Adrenal gland (tissue), 12 donors: ENCODE data around the gene C6orf120. TPM values are rescaled to one million over a fixed set of nuclear protein-coding genes. Genes with fewer than 3 reads are reported as not detected.

Experiments
- DNase-seq, 7 donors: peaks; one replicate each; pipeline ENCODE4 v3.0.0-alpha.2; 2019 to 2020
- H3K27ac ChIP-seq, 5 donors: fragments of 200-600 bp; sonication (generic) in 4 of 5; 1 replicate in 3 of 5; 2 replicates in 2 of 5; pipeline versions ENCODE4 v1.5.1 to v1.8.0; 2016 to 2020; ENCODE audit warnings: mild to moderate bottlenecking in 1 of 5
- H3K27me3 ChIP-seq: fragments of 200-600 bp; 2 replicates; pipeline ENCODE4 v1.8.0; 2021
- H3K36me3 ChIP-seq, 2 donors: fragments of 200-600 bp; replicated peaks in 1 of 2; 1 replicate in 1 of 2; 2 replicates in 1 of 2; pipeline versions ENCODE4 v1.5.1 to v1.8.0; 2018 to 2022
- H3K4me1 ChIP-seq, 2 donors: fragments of 200-600 bp; replicated peaks in 1 of 2; 1 replicate in 1 of 2; 2 replicates in 1 of 2; pipeline versions ENCODE4 v1.5.1 to v1.8.0; 2018 to 2021
- H3K4me3 ChIP-seq, 4 donors: fragments of 200-600 bp; sonication (generic) in 3 of 4; one replicate each; pipeline ENCODE4 v1.5.1; 2016 to 2018
- H3K9me3 ChIP-seq, 3 donors: fragments of 200-600 bp; sonication (generic) in 1 of 3; replicated peaks in 1 of 3; 1 replicate in 2 of 3; 2 replicates in 1 of 3; pipeline versions ENCODE4 v1.5.1 to v1.8.0; 2016 to 2021
- POLR2A ChIP-seq, 2 donors: fragments of 450-650 bp; IDR thresholded peaks; one replicate each; pipeline ENCODE4 v1.6.1; 2017; ENCODE audit warnings: antibody characterized with exemption in 2 of 2, mild to moderate bottlenecking in 2 of 2, moderate library complexity in 1 of 2
- WGBS, 4 donors: extraction: QIAGEN DNeasy Blood & Tissue Kit in 2 of 4; methylation state at CpG; one replicate each; pipeline versions ENCODE4 v1.1.5 to v1.1.7; 2013 to 2017; 5-methylcytosine and 5-hydroxymethylcytosine counted together
- intact Hi-C, 2 donors: fragments of 100-400 bp; cut with DNase I; formaldehyde crosslinking; loops; one replicate each; pipeline versions ENCODE4 v1.14.1 to v1.15.0; 2022 to 2023
- polyA plus RNA-seq, 3 donors: library from polyadenylated mRNA; stranded (reverse); fragments of 200-250 nt in 2 of 3; fragments of 350-450 nt in 1 of 3; fragmentation: Illumina TruSeq in 1 of 3; extraction: RNeasy Lipid Tissue Mini Kit (QIAGEN cat#74804) in 1 of 3; gene quantifications; one replicate each; pipeline ENCODE4 v1.2.3, GENCODE V29; 2013 to 2014
- total RNA-seq, 9 donors: library from RNA; depleted of rRNA in 4 of 9; stranded (reverse); fragments of >200 nt in 4 of 9; fragments of 120-200 nt in 1 of 9; fragmentation: NEBNext Ultra II Directional in 1 of 9; extraction: Animal tissue kit (Norgen Biotek cat#: 25700) in 1 of 9; gene quantifications; one replicate each; pipeline versions ENCODE4 v1.1.0 to v1.2.4, GENCODE V29; 2013 to 2023
- TF ChIP-seq, protein P1 (sequence below), 6 experiments: fragments of 450-650 bp in 4 of 6; fragments of 200-600 bp in 2 of 6; sonication (generic) in 1 of 6; IDR thresholded peaks; 1 replicate in 5 of 6; 2 replicates in 1 of 6; pipeline versions ENCODE4 v1.5.1 to v1.8.0; 2016 to 2021; ENCODE audit warnings: antibody characterized with exemption in 6 of 6, mild to moderate bottlenecking in 2 of 6, moderate library complexity in 1 of 6
- donor health status: healthy with polysubstance abuse.
- donor health status: Bipolar disorder and iron deficiency.
- donor health status: DM: yes; HTN: yes; CAD: no.
- donor health status: DM: no; HTN: no; CAD: no.
- donor health status: DM: no; HTN: no; CAD: no.
- donor health status: DM: yes; HTN: yes; CAD: no.

The C6orf120 gene
- total and polyA plus RNA-seq, 12 donors: 5.0 to 59.9 (median 40.5) TPM

DNA sequence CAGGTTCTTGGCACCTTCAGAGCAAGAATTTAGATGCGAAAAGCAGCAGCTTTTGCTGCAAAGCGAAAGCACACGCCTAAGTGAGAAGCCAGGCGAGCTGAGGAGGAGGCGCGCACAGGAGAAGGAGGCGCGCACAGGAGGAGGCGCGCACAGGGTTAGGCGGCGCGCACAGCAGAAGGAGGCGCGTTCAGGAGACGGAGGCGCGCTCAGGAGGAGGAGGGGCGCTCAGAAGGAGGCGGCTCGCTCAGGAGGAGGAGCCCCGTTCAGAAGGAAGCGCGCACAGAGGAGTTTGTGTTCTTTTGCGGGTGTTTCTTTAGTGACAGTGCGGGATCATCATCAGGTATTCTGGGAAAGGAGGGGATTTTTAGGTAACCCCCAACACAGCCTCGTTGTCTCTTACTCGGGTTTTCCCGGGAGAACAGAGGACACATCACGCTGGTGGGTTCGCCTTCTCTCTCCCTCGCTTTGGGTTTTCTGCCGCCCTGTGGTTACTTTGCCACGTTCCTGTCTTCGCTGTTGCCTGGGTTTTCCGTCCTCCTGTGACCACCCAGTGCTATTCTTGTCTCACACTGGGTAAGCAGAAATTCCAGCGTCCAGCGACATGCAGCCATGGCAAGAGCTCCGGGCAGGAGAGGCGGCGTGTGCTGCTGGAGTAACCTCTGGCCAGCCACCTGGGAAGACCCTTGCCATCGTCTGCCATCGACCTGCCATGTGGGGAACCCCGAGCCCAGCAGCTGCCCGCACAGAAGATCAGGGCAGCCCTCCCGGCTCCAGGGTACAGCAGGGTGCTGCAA, 47.1 kb upstream of the C6orf120 start:
- Histone ChIP-seq H3K9me3 (no peaks in the 10 kb centered on the region), H3K36me3 (no peaks in the 10 kb centered on the region), H3K27me3 (no peaks in the 10 kb centered on the region), H3K27ac (peak overlapping the region; percentile 8 to 77 (median 71)), H3K4me1 (no peaks in the 10 kb centered on the region), H3K4me3 (peak overlapping the region in 2 of 4 donors; percentile 39 to 60)
- peak in 1 of 2 donors; percentile 49 for TF ChIP-seq POLR2A (IDR thresholded peaks at IDR 0.05)
- TF ChIP-seq, protein P1, sequence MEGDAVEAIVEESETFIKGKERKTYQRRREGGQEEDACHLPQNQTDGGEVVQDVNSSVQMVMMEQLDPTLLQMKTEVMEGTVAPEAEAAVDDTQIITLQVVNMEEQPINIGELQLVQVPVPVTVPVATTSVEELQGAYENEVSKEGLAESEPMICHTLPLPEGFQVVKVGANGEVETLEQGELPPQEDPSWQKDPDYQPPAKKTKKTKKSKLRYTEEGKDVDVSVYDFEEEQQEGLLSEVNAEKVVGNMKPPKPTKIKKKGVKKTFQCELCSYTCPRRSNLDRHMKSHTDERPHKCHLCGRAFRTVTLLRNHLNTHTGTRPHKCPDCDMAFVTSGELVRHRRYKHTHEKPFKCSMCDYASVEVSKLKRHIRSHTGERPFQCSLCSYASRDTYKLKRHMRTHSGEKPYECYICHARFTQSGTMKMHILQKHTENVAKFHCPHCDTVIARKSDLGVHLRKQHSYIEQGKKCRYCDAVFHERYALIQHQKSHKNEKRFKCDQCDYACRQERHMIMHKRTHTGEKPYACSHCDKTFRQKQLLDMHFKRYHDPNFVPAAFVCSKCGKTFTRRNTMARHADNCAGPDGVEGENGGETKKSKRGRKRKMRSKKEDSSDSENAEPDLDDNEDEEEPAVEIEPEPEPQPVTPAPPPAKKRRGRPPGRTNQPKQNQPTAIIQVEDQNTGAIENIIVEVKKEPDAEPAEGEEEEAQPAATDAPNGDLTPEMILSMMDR (IDR thresholded peaks at IDR 0.05): peak in 5 of 6 experiments; percentile 21 to 46 (median 36)
- 42 to 63% (median 54%) methylated on average over 40 to 46 of the region's 46 CpGs for WGBS, 4 donors
- intact Hi-C loops: no loop called here
- DNase-seq: peak; percentile 69 to 83 (median 77)

DNA sequence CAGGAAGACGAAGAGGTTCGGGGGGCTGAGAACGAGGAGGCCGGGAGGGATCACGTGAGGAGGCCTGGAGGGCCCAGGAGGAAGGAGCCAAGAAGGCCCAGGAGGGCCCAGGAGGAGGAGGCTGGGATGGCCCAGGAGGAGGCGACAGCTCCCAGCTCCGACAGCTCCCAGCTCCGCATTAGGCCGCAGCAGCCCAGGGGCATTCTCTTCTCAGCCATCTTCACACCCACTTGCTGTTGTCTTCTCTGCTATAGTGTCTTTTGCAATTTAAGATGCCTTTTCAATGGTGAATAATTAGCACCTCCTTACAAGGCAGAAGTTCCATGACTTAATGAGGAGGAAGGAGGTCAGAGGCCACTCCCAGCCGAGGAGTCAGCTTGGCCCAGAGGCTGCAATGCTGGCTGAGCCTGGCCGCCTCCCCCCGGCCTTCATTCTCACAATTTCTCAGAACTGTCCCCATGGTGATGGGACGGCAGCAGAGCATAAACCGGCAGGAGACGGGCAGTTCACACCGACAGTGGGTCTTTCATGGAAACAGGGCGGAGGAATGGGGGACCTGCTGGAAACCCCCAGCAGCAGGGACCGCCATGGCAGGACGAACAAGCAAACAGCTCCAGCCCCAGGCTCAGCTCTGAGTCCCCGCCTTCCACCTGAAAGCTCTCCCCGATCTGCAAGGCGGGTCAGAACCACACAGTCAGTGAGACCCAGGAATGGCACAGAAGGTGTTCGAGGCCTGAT, 45.2 kb upstream of the C6orf120 start:
- Histone ChIP-seq H3K4me1 (no peaks in the 10 kb centered on the region), H3K27ac (no peak overlapping the region), H3K9me3 (no peaks in the 10 kb centered on the region), H3K4me3 (no peak overlapping the region), H3K36me3 (no peaks in the 10 kb centered on the region), H3K27me3 (no peaks in the 10 kb centered on the region)
- no peak for DNase-seq
- 91 to 96% (median 95%) methylated on average over 21 to 23 of the region's 23 CpGs for WGBS, 4 donors
- intact Hi-C loops: no loop called here
- no peak for TF ChIP-seq POLR2A (IDR thresholded peaks at IDR 0.05)
- TF ChIP-seq, protein P1 (IDR thresholded peaks at IDR 0.05): no peak

DNA sequence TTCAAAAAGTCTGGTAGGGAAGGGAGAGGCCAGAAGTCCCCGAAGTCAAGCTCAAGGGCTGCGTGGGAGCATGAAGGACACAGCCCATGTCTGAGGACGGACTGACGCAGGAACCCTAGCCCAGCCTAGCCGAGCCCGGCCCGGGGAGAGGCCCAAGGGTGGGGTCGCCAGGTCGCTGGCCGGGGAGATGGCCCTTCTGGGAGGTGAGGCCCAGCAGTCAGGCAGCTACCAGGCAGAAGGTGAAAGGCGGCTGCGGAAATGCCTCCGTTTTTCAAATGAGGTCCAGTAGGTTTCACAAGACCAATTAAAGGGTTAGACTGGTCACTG, 44.7 kb upstream of the C6orf120 start:
- WGBS, 4 donors: 83 to 93% (median 89%) methylated on average over 13 of the region's 13 CpGs
- Histone ChIP-seq H3K36me3 (no peaks in the 10 kb centered on the region), H3K4me1 (no peaks in the 10 kb centered on the region), H3K27ac (no peak overlapping the region), H3K4me3 (no peak overlapping the region), H3K27me3 (no peaks in the 10 kb centered on the region), H3K9me3 (no peaks in the 10 kb centered on the region)
- TF ChIP-seq, protein P1 (IDR thresholded peaks at IDR 0.05): no peak
- no peak for TF ChIP-seq POLR2A (IDR thresholded peaks at IDR 0.05)
- intact Hi-C loops: no loop called here
- DNase-seq: no peak

DNA sequence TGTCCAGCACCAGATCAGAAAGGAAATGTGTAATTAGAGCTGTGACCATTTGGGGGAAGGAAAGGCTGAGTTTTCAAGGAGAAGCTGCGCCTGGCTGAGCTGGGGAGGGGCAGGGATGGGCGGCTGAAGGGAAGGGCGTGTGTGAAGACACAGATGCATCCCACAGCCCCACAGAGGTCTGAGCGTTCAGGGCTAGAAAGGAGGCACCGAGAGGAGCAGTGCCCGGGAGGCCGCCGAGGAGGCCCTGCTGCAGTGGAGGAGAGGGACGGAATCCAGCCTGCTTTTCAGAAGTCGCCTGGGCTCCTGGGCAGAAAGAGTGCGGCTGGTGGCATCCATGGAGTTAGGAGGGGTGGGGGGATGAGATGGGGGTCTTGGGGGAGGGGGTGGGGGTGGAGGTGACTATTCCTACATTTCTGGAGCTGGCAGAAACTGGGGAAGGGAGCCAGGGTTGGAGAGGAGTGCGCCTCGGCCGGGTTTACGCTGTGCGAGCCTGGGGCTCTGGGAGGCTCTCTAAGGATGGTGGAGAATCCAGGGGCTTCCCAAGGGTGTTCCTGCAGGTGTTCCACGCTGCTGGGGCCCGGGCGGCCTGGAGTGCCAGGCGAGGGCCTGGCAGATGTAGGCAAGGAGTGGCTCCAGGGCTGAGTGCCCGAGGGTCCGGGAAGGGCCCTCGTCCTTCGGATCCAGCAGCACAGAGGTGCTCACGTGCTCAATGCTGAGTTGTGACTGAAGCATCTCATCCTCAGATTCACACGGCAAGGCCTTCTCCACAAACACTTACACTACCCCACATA, 41.9 kb upstream of the C6orf120 start:
- no peaks in the 10 kb centered on the region for H3K36me3 ChIP-seq
- no peak for TF ChIP-seq POLR2A (IDR thresholded peaks at IDR 0.05)
- TF ChIP-seq, protein P1 (IDR thresholded peaks at IDR 0.05): no peak

More for the DNA sequence above, 41.9 kb upstream of the C6orf120 start:
- intact Hi-C loops: no loop called here
- Histone ChIP-seq H3K27ac (no peak overlapping the region), H3K27me3 (no peaks in the 10 kb centered on the region), H3K4me3 (no peak overlapping the region), H3K4me1 (no peaks in the 10 kb centered on the region), H3K9me3 (no peaks in the 10 kb centered on the region)
- DNase-seq: no peak
- WGBS, 4 donors: 87 to 98% (median 95%) methylated on average over 16 to 26 of the region's 26 CpGs
